ENCODE data around the gene GABBR1.

DNA sequence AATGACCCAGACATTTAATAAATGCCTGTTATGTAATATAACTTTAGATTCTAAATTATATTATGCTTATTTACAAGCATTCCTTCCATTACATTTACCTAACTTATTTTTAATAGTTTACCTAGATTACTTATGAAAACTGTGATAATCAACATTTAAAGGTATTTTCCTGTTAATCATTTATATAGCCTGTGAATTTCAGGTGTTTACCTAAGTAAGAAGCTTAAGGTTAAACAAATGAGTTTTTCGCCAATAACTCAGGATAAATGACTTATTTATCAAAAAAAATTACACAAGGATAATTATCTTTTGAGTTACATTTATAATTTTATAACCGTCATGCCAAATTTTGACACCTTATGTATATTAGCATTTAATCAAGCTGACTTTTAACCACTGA is 108.9 kb downstream of the GABBR1 start:
- TF ChIP-seq, protein P1, sequence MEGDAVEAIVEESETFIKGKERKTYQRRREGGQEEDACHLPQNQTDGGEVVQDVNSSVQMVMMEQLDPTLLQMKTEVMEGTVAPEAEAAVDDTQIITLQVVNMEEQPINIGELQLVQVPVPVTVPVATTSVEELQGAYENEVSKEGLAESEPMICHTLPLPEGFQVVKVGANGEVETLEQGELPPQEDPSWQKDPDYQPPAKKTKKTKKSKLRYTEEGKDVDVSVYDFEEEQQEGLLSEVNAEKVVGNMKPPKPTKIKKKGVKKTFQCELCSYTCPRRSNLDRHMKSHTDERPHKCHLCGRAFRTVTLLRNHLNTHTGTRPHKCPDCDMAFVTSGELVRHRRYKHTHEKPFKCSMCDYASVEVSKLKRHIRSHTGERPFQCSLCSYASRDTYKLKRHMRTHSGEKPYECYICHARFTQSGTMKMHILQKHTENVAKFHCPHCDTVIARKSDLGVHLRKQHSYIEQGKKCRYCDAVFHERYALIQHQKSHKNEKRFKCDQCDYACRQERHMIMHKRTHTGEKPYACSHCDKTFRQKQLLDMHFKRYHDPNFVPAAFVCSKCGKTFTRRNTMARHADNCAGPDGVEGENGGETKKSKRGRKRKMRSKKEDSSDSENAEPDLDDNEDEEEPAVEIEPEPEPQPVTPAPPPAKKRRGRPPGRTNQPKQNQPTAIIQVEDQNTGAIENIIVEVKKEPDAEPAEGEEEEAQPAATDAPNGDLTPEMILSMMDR (IDR thresholded peaks at IDR 0.05): no peak
- TF ChIP-seq POLR2A (IDR thresholded peaks at IDR 0.05; ENCODE audit: low read depth) (no peak), POLR2AphosphoS5 (IDR thresholded peaks at IDR 0.05) (no peak)

Measured in esophagus muscularis mucosa (tissue), 3 donors.